ENCODE measurements around the gene GRIN2C.
A peak's percentile ranks its signal among the peaks of the same experiment; 100 is the strongest.
"Not testable (repeated sequence)": the region's sequence is repeated elsewhere in the genome, so short reads cannot be mapped to it uniquely, and the experiment has no call there.

GRIN2C gene

GRCh38 chr17:74859459-74860228, at the start of gene GRIN2C:
Gene GRIN2C (minus strand): TSS chr17:74859885. CDS start chr17:74855092, 4,793 bp downstream.
- peak; percentile 32 for DNase-seq

DNA sequence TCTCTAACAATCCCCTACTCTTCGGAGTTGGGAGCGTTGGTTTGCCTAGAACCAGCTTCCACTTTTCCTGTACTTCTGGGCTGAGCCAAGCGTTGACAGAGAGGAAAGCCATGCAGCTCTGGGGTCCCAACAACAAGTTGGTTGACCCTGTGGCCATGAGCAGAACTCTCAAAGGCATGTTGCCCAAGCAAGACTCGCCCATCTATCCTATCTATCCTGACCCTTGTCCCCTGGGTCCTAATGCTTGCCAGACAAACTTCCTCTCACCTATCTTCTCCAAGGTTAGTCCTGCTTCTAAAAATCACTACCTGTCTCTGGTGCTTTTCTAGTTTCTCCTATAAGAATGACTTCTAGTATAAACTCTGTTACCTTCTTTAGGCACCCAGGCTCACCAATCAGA, 49.4 kb upstream of the GRIN2C start:
- DNase-seq, result not testable (repeated sequence)

DNA sequence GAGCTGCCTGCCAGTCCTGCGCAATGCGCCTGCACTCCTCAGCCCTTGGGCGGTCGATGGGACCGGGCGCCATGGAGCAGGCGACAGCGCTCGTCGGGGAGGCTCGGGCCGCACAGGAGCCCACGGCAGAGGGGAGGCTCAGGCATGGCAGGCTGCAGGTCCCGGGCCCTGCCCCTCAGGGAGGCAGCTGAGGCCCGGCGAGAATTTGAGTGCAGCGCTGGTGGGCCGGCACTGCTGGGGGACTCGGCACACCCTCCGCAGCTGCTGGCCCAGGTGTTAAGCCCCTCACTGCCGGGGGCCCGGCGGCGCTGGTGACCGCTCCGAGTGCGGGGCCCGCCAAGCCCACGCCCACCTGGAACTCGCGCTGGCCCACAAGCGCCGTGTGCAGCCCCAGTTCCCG, 47.3 kb upstream of the GRIN2C start:
- DNase-seq, result no peak

GRCh38 chr17:74906214-74906793, 46.6 kb upstream of the GRIN2C start:
- not testable (repeated sequence) for DNase-seq

- no peak for DNase-seq
Observed at GRCh38 chr17:74904687-74905409, 45.2 kb upstream of the GRIN2C start.

DNA sequence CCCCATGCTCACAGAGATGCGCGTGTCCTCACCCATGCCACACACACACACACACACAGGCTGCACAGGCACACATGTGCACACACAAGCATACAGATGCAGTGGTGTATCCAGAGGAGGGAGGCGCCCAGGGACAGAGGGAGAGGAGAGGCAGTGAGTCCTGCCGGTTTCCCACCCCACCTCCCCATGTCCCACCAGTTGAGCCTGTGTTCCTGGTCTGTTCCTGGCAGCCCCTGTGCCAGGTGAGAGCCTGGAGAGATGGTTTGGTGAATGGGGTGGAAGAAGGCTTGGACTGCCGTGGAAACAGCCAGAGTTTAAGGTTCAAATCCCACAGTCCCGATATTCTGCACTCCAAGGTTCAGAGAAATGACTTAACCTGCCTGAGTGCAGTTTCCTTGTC, 44.0 kb upstream of the GRIN2C start:
- DNase-seq, result no peak

GRCh38 chr17:74903034-74903433, 43.3 kb upstream of the GRIN2C start:
- no peak for DNase-seq

DNA sequence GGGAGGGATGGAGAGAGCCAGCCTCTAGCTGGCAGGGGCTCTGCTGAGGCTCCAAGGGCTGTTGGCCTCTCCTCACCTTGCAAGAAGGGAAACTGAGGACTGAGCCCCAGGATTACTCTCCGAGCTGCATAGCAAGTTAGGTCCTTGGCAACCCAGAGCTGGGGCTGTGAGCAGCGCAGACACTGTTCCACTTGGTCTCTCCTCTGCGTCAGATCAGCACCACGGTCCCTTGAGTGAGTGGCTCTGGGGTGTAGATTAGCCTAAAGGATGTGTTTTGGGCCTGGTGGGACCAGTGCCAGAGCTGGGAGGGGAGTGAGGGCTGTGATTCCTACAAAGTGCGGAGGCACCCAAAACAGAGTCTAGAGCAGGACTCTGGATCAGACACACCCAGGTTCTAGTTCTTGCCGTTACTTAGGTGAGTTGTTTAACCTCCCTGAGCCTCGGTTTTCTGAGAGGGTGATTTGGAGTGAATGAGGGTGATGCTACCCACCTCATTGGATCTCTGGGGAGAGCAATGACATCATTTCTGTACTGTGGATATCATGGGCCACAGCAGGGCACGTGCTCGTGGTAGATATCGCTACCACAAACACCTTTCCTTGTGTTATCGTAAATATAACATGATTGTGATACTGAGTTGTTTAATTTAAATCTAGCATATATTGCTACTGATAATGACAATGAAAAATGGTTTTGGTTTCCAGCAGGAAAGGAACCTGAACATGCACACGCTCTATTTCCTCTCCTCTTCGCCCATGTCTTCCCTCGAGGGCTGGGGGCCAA, 41.9 kb upstream of the GRIN2C start:
- no peak for DNase-seq

DNA sequence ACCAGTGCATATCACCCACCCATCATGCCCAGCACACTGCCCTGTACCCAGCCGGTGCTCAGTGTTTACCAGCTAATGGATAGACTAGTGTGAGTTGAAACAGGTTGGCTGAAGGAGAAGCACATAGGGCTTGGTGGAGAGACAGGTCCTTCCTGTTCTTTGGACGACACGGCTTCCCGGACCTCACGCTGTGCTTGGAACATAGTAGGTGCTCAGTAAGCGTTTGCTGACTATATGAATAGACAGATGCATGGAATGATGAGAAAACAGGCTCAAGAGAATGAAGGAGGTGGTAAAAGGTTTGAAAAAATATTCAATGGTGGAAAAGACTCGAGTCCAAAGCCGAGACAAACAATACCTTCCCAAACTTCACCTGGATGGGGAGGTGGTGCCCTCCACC, 40.5 kb upstream of the GRIN2C start:
- DNase-seq, result no peak

DNA sequence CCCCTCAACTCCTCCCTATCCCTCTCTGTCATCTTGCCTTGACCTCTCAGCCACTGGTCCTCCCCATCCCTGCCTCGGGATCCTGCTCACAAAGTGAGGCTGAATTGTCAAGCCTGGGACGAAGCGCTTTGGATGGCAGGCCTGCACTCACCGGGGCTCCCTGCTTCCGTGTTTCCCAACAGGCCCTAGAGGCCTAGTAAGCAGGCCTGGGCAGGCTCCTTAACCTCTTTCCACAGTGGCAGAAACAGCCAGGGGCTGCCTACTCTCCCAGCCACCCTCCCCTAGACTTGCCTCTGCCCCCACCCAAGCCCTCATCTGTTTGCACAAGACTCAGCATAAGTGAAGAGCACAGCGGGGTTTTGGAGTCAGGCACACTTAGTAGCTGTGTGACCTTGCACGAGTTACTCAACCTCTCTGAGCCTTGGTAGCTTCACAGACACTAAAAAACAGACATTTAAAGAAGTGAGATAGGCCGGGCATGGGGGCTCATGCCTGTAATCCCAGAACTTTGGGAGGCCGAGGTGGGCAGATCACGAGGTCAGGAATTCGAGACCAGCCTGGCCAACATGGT, 38.8 kb upstream of the GRIN2C start:
- no peak for DNase-seq

DNA sequence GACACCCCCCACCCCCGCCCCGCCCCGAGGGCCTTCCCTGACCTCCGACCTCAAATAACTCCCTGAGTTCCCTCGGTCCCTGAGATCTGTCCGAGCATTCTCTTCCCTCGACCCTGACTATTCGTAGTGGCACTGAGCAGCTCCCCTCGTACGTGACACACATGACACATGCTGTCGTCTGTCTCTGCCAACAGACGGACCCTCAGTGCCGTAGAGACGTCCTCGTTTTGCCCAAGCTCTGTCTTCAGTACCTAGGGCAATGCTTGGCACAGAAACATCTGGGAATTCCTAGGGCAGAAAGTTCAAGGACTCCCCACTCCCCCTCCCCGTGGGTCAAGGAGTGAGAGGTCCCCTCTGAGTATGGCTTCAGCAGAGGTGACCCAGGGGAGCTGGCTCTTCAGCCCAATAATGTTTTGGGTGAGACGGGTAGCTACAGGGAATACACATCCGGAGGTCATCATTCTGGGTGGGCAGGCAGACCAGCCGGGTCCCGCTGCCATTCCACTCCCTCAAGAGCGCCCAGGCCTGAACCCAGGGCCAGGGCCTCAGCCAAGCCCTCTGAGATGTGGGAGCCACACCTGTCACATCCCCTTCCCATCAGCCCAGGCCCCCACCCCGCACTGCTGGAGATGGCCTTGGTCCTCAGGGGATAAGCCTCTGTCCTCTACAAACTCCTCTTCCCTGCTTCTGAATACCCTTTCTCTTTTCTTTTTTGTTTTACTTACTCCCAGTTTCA, 34.4 kb upstream of the GRIN2C start:
- no peak for DNase-seq

DNA sequence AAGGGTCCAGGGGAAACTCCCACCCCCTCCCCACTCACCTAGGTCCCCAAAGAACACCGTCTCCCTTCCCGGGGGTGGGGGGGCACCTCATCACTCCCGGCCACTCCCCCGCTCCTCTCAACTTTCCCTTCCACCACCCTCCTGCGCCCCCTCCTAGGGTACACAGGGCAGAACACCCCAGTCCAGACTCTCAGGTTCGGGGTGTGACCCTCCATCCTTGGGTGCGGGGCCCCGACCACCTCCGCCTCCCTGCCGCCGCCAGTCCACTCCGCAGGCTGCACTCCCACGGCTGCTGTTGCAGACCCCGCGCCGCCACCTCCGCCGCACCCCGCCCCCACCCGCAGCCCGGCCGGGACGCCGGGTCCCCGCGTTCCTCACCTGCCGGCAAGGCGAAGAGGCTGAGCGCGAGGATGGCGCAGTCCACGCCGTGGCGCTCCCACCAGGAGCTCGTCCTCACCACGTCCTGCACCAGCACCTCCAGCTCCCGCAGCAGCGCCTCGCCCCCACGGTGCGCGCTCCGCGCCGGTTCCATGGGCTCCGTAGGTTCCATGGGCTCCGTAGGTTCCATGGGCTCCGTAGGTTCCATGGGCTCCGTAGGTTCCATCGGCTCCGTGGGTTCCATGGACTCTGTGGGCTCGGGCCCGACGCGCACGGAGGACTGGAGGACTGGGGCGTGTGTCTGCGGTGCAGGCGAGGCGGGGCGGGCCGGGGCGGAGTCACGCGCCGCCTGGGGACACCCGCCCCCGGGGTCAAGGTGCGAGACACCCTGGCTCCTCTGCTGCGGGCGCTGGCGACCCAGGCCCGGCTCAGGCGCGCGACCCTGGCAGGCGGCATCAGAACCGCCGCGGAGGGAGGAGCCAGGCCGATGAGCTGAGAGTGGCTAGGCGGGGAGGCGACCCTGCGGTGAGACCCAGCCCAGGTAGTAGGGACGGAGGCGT, 33.6 kb upstream of the GRIN2C start, which contains the start of gene FADS6:
TSS of gene FADS6 (minus strand) at position 660 of the 938 bp plus-strand sequence. CDS start at position 622, 38 bp downstream.
- peak; percentile 53 for DNase-seq

DNA sequence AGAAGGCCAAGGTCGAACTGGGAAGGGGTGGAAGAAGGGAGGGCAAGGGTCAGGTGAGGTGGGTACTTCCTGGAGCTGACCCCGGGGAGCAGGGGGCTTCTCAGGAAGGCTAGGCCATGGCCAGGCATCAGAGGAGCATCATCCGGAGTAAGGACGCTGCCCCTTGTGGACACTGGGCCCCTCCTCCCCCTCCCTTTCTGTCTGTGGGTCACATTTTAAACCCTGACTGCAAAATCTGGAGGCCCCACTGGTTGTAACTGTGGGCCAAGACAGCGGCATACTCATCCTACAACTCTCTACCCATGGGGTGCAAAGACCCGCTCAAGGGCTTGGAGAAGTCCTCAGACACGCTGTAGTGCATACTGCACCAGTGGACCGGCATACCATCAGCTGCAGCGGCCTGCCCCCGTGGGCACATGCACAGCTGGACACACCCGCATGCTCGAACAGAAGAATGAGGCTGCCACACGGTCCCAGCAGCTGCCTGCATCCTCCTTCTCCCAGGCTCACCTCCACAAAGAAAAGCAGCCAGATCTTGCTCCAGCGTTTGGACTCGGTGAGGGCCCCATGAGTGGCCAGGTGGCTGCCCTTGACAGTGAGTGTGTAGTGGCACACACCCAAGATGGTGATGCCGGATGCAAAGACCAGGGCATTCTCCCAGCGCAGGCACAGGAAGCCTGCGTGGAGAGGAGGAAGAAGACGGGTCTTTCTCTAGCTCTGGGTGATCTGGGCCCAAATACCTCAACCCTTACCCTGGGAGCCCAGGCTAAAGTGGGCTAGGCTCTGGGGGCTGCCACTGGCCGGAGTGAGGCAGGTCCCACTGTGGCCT, 32.5 kb upstream of the GRIN2C start:
- DNase-seq, result no peak

GRCh38 chr17:74890554-74890953, 30.9 kb upstream of the GRIN2C start:
- no peak for DNase-seq

DNA sequence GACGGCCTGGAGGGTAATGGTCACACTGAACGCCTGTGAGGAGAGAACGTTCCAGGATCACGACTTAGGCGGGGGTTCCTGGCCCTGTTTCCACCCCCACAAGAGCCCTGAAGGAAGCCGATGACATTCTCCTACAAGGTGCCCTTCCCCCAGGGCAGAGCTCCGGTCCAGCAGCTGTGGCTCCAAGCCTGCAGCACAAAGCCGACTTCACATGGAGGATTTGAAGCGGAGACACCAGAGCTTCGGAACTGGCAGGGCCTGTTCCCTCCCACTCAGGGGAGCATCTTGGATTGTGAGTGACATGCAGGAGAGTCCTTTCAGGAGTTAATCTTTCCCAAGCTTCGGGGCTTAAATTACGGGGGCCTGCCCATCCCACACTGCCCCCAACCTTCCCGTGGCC, 28.8 kb upstream of the GRIN2C start:
- DNase-seq, result peak; percentile 37

- no peak for DNase-seq
Observed at GRCh38 chr17:74883241-74883745, 23.6 kb upstream of the GRIN2C start.

GRCh38 chr17:74882517-74883240, 23.0 kb upstream of the GRIN2C start:
- peak; percentile 40 for DNase-seq

GRCh38 chr17:74881073-74881472, 21.4 kb upstream of the GRIN2C start:
- DNase-seq, result no peak

GRCh38 chr17:74879308-74879707, 19.6 kb upstream of the GRIN2C start:
- no peak for DNase-seq
